Measurements from ENCODE around the gene RAB4B. TPM values are rescaled to one million over a fixed set of nuclear protein-coding genes. Genes with fewer than 3 reads are reported as not detected.

Gene RAB4B
- total RNA-seq, 1 donor from 2014 or later = 8.6 TPM

Other genes with a start within 250 kb of the RAB4B start
- 4.1 TPM for gene SHKBP1, start 201.4 kb upstream of the RAB4B start, total RNA-seq
- 18.9 TPM for gene LTBP4, start 176.9 kb upstream of the RAB4B start, total RNA-seq
- 18.2 TPM for gene NUMBL, start 87.6 kb upstream of the RAB4B start, total RNA-seq
- gene COQ8B, start 61.4 kb upstream of the RAB4B start, total RNA-seq = 28.2 TPM
- 10.0 TPM for gene ITPKC, start 61.1 kb upstream of the RAB4B start, total RNA-seq
- gene ACTMAP, start 27.8 kb upstream of the RAB4B start, total RNA-seq = 0.31 TPM
- gene SNRPA, start 27.0 kb upstream of the RAB4B start, total RNA-seq = 17.0 TPM
- not detected for gene MIA, start 2.7 kb upstream of the RAB4B start, total RNA-seq
- 46.9 TPM for gene EGLN2, start 20.9 kb downstream of the RAB4B start, total RNA-seq
- gene CYP2A6, start 72.2 kb downstream of the RAB4B start, total RNA-seq = not detected
- gene CYP2A7, start 104.0 kb downstream of the RAB4B start, total RNA-seq = 0.78 TPM
- gene CYP2B6, start 213.0 kb downstream of the RAB4B start, total RNA-seq = not detected

Measured in occipital lobe (tissue), 1 donor.